Esophagus (tissue), 2 donors: ENCODE measurements around the gene NFYC. TPM values are rescaled to one million over a fixed set of nuclear protein-coding genes. Genes with fewer than 3 reads are reported as not detected.

Experiments used
- H3K27ac ChIP-seq, 2 donors: one replicate each; pipeline ENCODE4 v1.5.1; 2013; ENCODE audit warnings: low read depth in 2 of 2, mild to moderate bottlenecking in 2 of 2, inconsistent platforms in 1 of 2, low read length in 1 of 2, moderate library complexity in 1 of 2
- H3K27me3 ChIP-seq, 2 donors: one replicate each; pipeline ENCODE4 v1.6.1; 2013; ENCODE audit warnings: low read length in 2 of 2, control low read depth in 1 of 2, mild to moderate bottlenecking in 1 of 2; ENCODE audit not compliant: insufficient read depth in 2 of 2, control insufficient read depth in 1 of 2
- H3K36me3 ChIP-seq, 2 donors: one replicate each; pipeline ENCODE4 v1.6.1; 2013; ENCODE audit warnings: low read length in 1 of 2; ENCODE audit not compliant: control insufficient read depth in 2 of 2, insufficient read depth in 2 of 2
- H3K4me1 ChIP-seq, 2 donors: one replicate each; pipeline ENCODE4 v1.6.1; 2013; ENCODE audit warnings: low read length in 1 of 2; ENCODE audit not compliant: control insufficient read depth in 2 of 2, insufficient read depth in 2 of 2
- H3K4me3 ChIP-seq, 2 donors: one replicate each; pipeline ENCODE4 v1.5.1; 2013; ENCODE audit warnings: low read length in 2 of 2, mild to moderate bottlenecking in 2 of 2, low read depth in 1 of 2, moderate library complexity in 1 of 2
- H3K9me3 ChIP-seq, 2 donors: one replicate each; pipeline ENCODE4 v1.6.1; 2013; ENCODE audit warnings: mild to moderate bottlenecking in 2 of 2, low read depth in 1 of 2, low read length in 1 of 2, moderate library complexity in 1 of 2; ENCODE audit not compliant: control insufficient read depth in 2 of 2, insufficient read depth in 1 of 2
- WGBS, 2 donors: extraction: QIAGEN DNeasy Blood & Tissue Kit; methylation state at CpG; one replicate each; pipeline ENCODE4 v1.1.7; 2013; 5-methylcytosine and 5-hydroxymethylcytosine counted together
- polyA plus RNA-seq, 2 donors: library from polyadenylated mRNA; stranded (reverse); fragments of 200-250 nt; gene quantifications; one replicate each; pipeline ENCODE4 v1.2.3, GENCODE V29; 2013
- donor health status: healthy with polysubstance abuse.
- donor health status: Bipolar disorder and iron deficiency.

The NFYC gene
- polyA plus RNA-seq, 2 donors: 24.8 to 37.2 TPM

GRCh38 chr1:40652979-40653378 is 38.5 kb upstream of the NFYC start:
- Histone ChIP-seq H3K36me3 (no peaks in the 10 kb centered on the region), H3K4me3 (no peak overlapping the region), H3K4me1 (peaks cover 17 to 19% of the 10 kb centered on the region in 2 donors), H3K27ac (peak overlapping the region in 1 of 2 donors; percentile 33), H3K27me3 (no peaks in the 10 kb centered on the region), H3K9me3 (no peaks in the 10 kb centered on the region)
- WGBS, 2 donors: 57 to 77% methylated on average over 4 of the region's 4 CpGs

- H3K27ac ChIP-seq: no peak overlapping the region
- 31 to 32% methylated on average over 25 to 31 of the region's 35 CpGs for WGBS, 2 donors
- H3K9me3 ChIP-seq: no peaks in the 10 kb centered on the region
- no peaks in the 10 kb centered on the region for H3K36me3 ChIP-seq
- H3K27me3 ChIP-seq: no peaks in the 10 kb centered on the region
- H3K4me1 ChIP-seq: peaks cover 17 to 19% of the 10 kb centered on the region in 2 donors
- H3K4me3 ChIP-seq: no peak overlapping the region
These were observed 37.5 kb upstream of the NFYC start for GRCh38 chr1:40653851-40654537.

GRCh38 chr1:40657046-40657445 is 34.5 kb upstream of the NFYC start:
- Histone ChIP-seq H3K27ac (no peak overlapping the region), H3K4me1 (peaks cover 8% of the 10 kb centered on the region in 2 donors), H3K9me3 (no peaks in the 10 kb centered on the region), H3K36me3 (no peaks in the 10 kb centered on the region), H3K27me3 (no peaks in the 10 kb centered on the region), H3K4me3 (no peak overlapping the region)
- 87% methylated on average over 7 of the region's 7 CpGs for WGBS, 2 donors

- Histone ChIP-seq H3K27ac (no peak overlapping the region), H3K4me1 (peaks cover 0 to 4% of the 10 kb centered on the region in 2 donors), H3K36me3 (no peaks in the 10 kb centered on the region), H3K27me3 (no peaks in the 10 kb centered on the region), H3K9me3 (no peaks in the 10 kb centered on the region), H3K4me3 (no peak overlapping the region)
- WGBS, 2 donors: 77 to 80% methylated on average over 16 of the region's 16 CpGs
These were observed 32.5 kb upstream of the NFYC start for GRCh38 chr1:40658751-40659648.

GRCh38 chr1:40659649-40659947 is 31.9 kb upstream of the NFYC start:
- Histone ChIP-seq H3K4me3 (no peak overlapping the region), H3K4me1 (peaks cover under 1 to 4% of the 10 kb centered on the region in 2 donors), H3K9me3 (no peaks in the 10 kb centered on the region), H3K27ac (no peak overlapping the region), H3K27me3 (no peaks in the 10 kb centered on the region), H3K36me3 (no peaks in the 10 kb centered on the region)
- WGBS, 2 donors: 74 to 75% methylated on average over 7 of the region's 7 CpGs

GRCh38 chr1:40661678-40662077 is 29.8 kb upstream of the NFYC start:
- Histone ChIP-seq H3K36me3 (no peaks in the 10 kb centered on the region), H3K4me1 (peaks cover 4 to 7% of the 10 kb centered on the region in 2 donors), H3K27ac (no peak overlapping the region), H3K27me3 (no peaks in the 10 kb centered on the region), H3K9me3 (no peaks in the 10 kb centered on the region), H3K4me3 (no peak overlapping the region)
- 70 to 77% methylated on average over 5 of the region's 5 CpGs for WGBS, 2 donors

GRCh38 chr1:40662151-40662550 is 29.4 kb upstream of the NFYC start:
- no peak overlapping the region for H3K4me3 ChIP-seq
- WGBS, 2 donors: 69 to 77% methylated on average over 6 of the region's 6 CpGs
- H3K4me1 ChIP-seq: peaks cover 4 to 7% of the 10 kb centered on the region in 2 donors
- no peaks in the 10 kb centered on the region for H3K9me3 ChIP-seq
- no peaks in the 10 kb centered on the region for H3K36me3 ChIP-seq
- H3K27me3 ChIP-seq: no peaks in the 10 kb centered on the region
- no peak overlapping the region for H3K27ac ChIP-seq

GRCh38 chr1:40662864-40663263 is 28.6 kb upstream of the NFYC start:
- 75% methylated on average over 4 of the region's 4 CpGs for WGBS, 2 donors
- no peaks in the 10 kb centered on the region for H3K36me3 ChIP-seq
- H3K4me1 ChIP-seq: peaks cover 4 to 7% of the 10 kb centered on the region in 2 donors
- peak overlapping the region in 1 of 2 donors; percentile 50 for H3K27ac ChIP-seq
- H3K9me3 ChIP-seq: no peaks in the 10 kb centered on the region
- no peak overlapping the region for H3K4me3 ChIP-seq
- H3K27me3 ChIP-seq: no peaks in the 10 kb centered on the region

GRCh38 chr1:40663324-40664166 is 28.0 kb upstream of the NFYC start:
- H3K4me1 ChIP-seq: peaks cover 4 to 7% of the 10 kb centered on the region in 2 donors
- no peaks in the 10 kb centered on the region for H3K9me3 ChIP-seq
- 54 to 60% methylated on average over 8 of the region's 8 CpGs for WGBS, 2 donors
- peak overlapping the region in 1 of 2 donors; percentile 50 for H3K27ac ChIP-seq
- no peak overlapping the region for H3K4me3 ChIP-seq
- no peaks in the 10 kb centered on the region for H3K36me3 ChIP-seq
- no peaks in the 10 kb centered on the region for H3K27me3 ChIP-seq
